LNCAP (cell line): ENCODE data around the gene CST3.

Experiments
- CTCF ChIP-seq: fragments of 450-650 bp; IDR thresholded peaks from 2 replicates; pipeline ENCODE4 v1.5.1; 2017; ENCODE audit warnings: mild to moderate bottlenecking

Gene CST3

GRCh38 chr20:23659989-23660837, 22.5 kb upstream of the CST3 start:
- no peak for TF ChIP-seq CTCF

- no peak for TF ChIP-seq CTCF
Measured at GRCh38 chr20:23658989-23659609, 21.3 kb upstream of the CST3 start.

GRCh38 chr20:23658336-23658735, 20.6 kb upstream of the CST3 start:
- no peak for TF ChIP-seq CTCF

- no peak for TF ChIP-seq CTCF
Measured at GRCh38 chr20:23657202-23657601, 19.4 kb upstream of the CST3 start.

GRCh38 chr20:23656372-23656771, 18.6 kb upstream of the CST3 start:
- no peak for TF ChIP-seq CTCF

GRCh38 chr20:23655491-23656211, 17.9 kb upstream of the CST3 start:
- no peak for TF ChIP-seq CTCF

GRCh38 chr20:23654717-23655116, 17.0 kb upstream of the CST3 start:
- no peak for TF ChIP-seq CTCF
